CD4-positive, alpha-beta T cell (primary cell): ENCODE data around the gene DPH1. TPM values are rescaled to one million over a fixed set of nuclear protein-coding genes. Genes with fewer than 3 reads are reported as not detected.

ENCODE experiments used
- ATAC-seq: fragments of 200-7000 bp; cut with Tn5 transposase; one replicate; pipeline ENCODE4 v1.10.0; 2022; ENCODE audit warnings: mild to moderate bottlenecking; ENCODE audit not compliant: poor library complexity
- CTCF ChIA-PET: fragments of 350-600 bp; sonication (Branson Sonifier 250); formaldehyde crosslinking; loops from one replicate; lab custom pipeline; 2021; ENCODE audit warnings: antibody characterized with exemption, inconsistent platforms; lab: Charles Lee
- POLR2A ChIA-PET: fragments of 350-600 bp; sonication (Branson Sonifier 250); formaldehyde crosslinking; loops from one replicate; lab custom pipeline; 2021; ENCODE audit warnings: antibody characterized with exemption, inconsistent platforms; lab: Charles Lee
- DNase-seq, 14 experiments: peaks; one replicate each; pipeline ENCODE4 v3.0.0-alpha.2; 2013 to 2020; ENCODE audit warnings: mixed read lengths in 2 of 14
- H3K27ac ChIP-seq, 2 donors: one replicate each; pipeline versions ENCODE4 v1.5.1 to v1.7.0; 2013; ENCODE audit warnings: low read length in 2 of 2, low read depth in 1 of 2, mild to moderate bottlenecking in 1 of 2
- H3K27me3 ChIP-seq, 2 experiments: 1 replicate in 1 of 2; 2 replicates in 1 of 2; pipeline versions ENCODE4 v1.6.1 to v1.7.0; 2013; ENCODE audit warnings: low read length in 2 of 2, control low read depth in 1 of 2, mild to moderate bottlenecking in 1 of 2, moderate library complexity in 1 of 2; ENCODE audit not compliant: insufficient read depth in 2 of 2, control insufficient read depth in 1 of 2
- H3K36me3 ChIP-seq: one replicate; pipeline ENCODE4 v1.6.1; 2013; ENCODE audit warnings: low read length, control low read depth; ENCODE audit not compliant: insufficient read depth
- H3K4me1 ChIP-seq: one replicate; pipeline ENCODE4 v1.6.1; 2013; ENCODE audit warnings: low read length, control low read depth; ENCODE audit not compliant: insufficient read depth
- H3K4me3 ChIP-seq: one replicate; pipeline ENCODE4 v1.5.1; 2013; ENCODE audit warnings: mild to moderate bottlenecking, low read length, moderate library complexity
- H3K9me3 ChIP-seq, 2 experiments: 1 replicate in 1 of 2; 2 replicates in 1 of 2; pipeline versions ENCODE4 v1.6.1 to v1.7.0; 2013; ENCODE audit warnings: low read length in 2 of 2, mild to moderate bottlenecking in 2 of 2, control low read depth in 1 of 2, moderate library complexity in 1 of 2; ENCODE audit not compliant: control insufficient read depth in 1 of 2, insufficient read depth in 1 of 2
- H3K27ac Mint-ChIP-seq: one replicate; pipeline ENCODE4 v1.8.0; 2020; ENCODE audit warnings: mixed read lengths
- H3K27me3 Mint-ChIP-seq: one replicate; pipeline ENCODE4 v1.8.0; 2021; ENCODE audit warnings: mixed read lengths
- H3K36me3 Mint-ChIP-seq: one replicate; pipeline ENCODE4 v1.8.0; 2021; ENCODE audit warnings: low read depth, mixed read lengths
- H3K4me1 Mint-ChIP-seq: one replicate; pipeline ENCODE4 v1.8.0; 2021; ENCODE audit warnings: low read depth, mixed read lengths
- H3K4me3 Mint-ChIP-seq: one replicate; pipeline ENCODE4 v1.8.0; 2020; ENCODE audit warnings: mild to moderate bottlenecking, mixed read lengths
- H3K9me3 Mint-ChIP-seq: one replicate; pipeline ENCODE4 v1.8.0; 2020; ENCODE audit warnings: mixed read lengths
- intact Hi-C, 2 experiments: fragments of 100-400 bp; cut with DNase I in 1 of 2; cut with micrococcal nuclease in 1 of 2; formaldehyde crosslinking; loops; one replicate each; pipeline versions ENCODE4 v1.15.1 to v1.9.0; 2023 to 2025; cut with DNase I, micrococcal nuclease
- microRNA-seq: library from miRNA; unstranded; fragments of <30 nt; microRNA quantifications from one replicate; pipeline ENCODE4 v1.2.0, GENCODE V29; 2021; ENCODE audit warnings: borderline microRNAs expressed, borderline replicate concordance
- total RNA-seq, 174 experiments: library from RNA in 2 of 174; stranded (reverse) in 2 of 174; gene quantifications; one replicate each; pipeline ENCODE4 v1.2.3 and lab custom pipeline; 2021 to 2026
- TF ChIP-seq, protein P1 (sequence below): fragments of 200-600 bp; IDR thresholded peaks from one replicate; pipeline ENCODE4 v1.8.0; 2022; ENCODE audit warnings: antibody characterized with exemption, mild to moderate bottlenecking

DPH1 gene
- total RNA-seq, 2 experiments from 2014 or later, result 96.4 to 101 TPM

DNA sequence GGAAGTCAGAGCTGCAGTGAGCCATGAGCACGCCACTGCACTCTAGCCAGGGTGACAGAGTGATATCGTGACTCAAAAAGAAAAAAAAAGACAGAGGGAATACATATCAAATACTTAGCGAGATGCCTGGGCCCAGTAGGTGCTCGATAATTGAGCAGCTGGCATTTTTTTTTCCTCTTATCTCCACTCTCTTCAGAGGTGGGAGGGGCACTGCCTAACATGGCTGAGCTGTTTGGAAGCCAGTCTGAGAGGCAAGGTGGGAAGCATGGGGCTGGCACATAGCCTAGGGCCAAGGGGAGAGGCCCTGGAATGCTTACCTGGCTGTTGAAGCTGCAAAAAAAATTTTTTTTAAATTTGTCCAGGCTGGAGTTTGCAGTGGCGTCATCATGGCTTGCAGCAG, 63.4 kb downstream of the DPH1 start:
- intact Hi-C loops, result no loop called here
- no peak for ATAC-seq
- peaks cover 3% of the 10 kb centered on the region for H3K36me3 ChIP-seq
- H3K9me3 ChIP-seq, result no peaks in the 10 kb centered on the region
- peaks cover 43% of the 10 kb centered on the region for H3K4me1 Mint-ChIP-seq
- CTCF ChIA-PET, result interaction anchor here (1.6 kb wide), 1 partner anchor 152 kb away, joined by 6 read pairs; no protein-coding TSS in a partner anchor
- DNase-seq, result no peak
- peaks cover 21% of the 10 kb centered on the region for H3K36me3 Mint-ChIP-seq
- no peaks in the 10 kb centered on the region for H3K9me3 Mint-ChIP-seq
- H3K4me3 ChIP-seq, result no peak overlapping the region
- TF ChIP-seq, protein P1, sequence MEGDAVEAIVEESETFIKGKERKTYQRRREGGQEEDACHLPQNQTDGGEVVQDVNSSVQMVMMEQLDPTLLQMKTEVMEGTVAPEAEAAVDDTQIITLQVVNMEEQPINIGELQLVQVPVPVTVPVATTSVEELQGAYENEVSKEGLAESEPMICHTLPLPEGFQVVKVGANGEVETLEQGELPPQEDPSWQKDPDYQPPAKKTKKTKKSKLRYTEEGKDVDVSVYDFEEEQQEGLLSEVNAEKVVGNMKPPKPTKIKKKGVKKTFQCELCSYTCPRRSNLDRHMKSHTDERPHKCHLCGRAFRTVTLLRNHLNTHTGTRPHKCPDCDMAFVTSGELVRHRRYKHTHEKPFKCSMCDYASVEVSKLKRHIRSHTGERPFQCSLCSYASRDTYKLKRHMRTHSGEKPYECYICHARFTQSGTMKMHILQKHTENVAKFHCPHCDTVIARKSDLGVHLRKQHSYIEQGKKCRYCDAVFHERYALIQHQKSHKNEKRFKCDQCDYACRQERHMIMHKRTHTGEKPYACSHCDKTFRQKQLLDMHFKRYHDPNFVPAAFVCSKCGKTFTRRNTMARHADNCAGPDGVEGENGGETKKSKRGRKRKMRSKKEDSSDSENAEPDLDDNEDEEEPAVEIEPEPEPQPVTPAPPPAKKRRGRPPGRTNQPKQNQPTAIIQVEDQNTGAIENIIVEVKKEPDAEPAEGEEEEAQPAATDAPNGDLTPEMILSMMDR, result no peak
- peak overlapping the region; percentile 18 for H3K4me3 Mint-ChIP-seq
- H3K4me1 ChIP-seq, result peaks cover 28% of the 10 kb centered on the region
- no peak overlapping the region for H3K27ac ChIP-seq
- no peaks in the 10 kb centered on the region for H3K27me3 Mint-ChIP-seq
- POLR2A ChIA-PET, result interaction anchor here (0.6 kb wide), 1 partner anchor 128 kb away, joined by 3 read pairs; no protein-coding TSS in a partner anchor
- no peak overlapping the region for H3K27ac Mint-ChIP-seq
- no peaks in the 10 kb centered on the region for H3K27me3 ChIP-seq

Small RNAs within 50 kb of the gene (microRNA-seq; reads per million reads assigned to microRNA genes)
- gene MIR132, result 212 reads per million, percentile 73 among the genes with 10 or more reads in this experiment
- 2.2 reads per million, percentile 9 among the genes with 10 or more reads in this experiment for gene MIR212

Other genes starting within 250 kb of the DPH1 start
- gene SMYD4, start 200.3 kb upstream of the DPH1 start, total RNA-seq, result 10 to 100 TPM in 1 of 2 experiments, 1 to 10 TPM in 1; 9.3 to 10.6 TPM
- 10 to 100 TPM; 38.6 to 38.7 TPM for gene RPA1, start 200.1 kb upstream of the DPH1 start, total RNA-seq
- under 1 TPM; 0.06 to 0.11 TPM for gene RTN4RL1, start 4.8 kb upstream of the DPH1 start, total RNA-seq
- 10 to 100 TPM; 34.4 to 35.1 TPM for gene OVCA2, start 11.9 kb downstream of the DPH1 start, total RNA-seq
- gene HIC1, start 24.9 kb downstream of the DPH1 start, total RNA-seq, result 1 to 10 TPM; 2.4 to 3.0 TPM